NT2/D1 (cell line): ENCODE data around the gene OXT.

Experiments used
- SUZ12 ChIP-seq: IDR thresholded peaks from 2 replicates; pipeline ENCODE4 v1.6.1; 2011; ENCODE audit not compliant: insufficient read length, insufficient read depth; ENCODE audit errors: extremely low read depth
- YY1 ChIP-seq: IDR thresholded peaks from 2 replicates; pipeline ENCODE4 v1.6.1; 2011; ENCODE audit not compliant: insufficient read length, insufficient read depth
- ZNF274 ChIP-seq: IDR thresholded peaks from 2 replicates; pipeline ENCODE4 v1.6.1; 2011; ENCODE audit warnings: mild to moderate bottlenecking, low read depth, low read length

- TF ChIP-seq ZNF274 (no peak), YY1 (no peak), SUZ12 (no peak)
These were observed 2.2 kb upstream of the OXT start for GRCh38 chr20:3068986-3069900.
